Measurements from ENCODE around the gene RCSD1. TPM values are rescaled to one million over a fixed set of nuclear protein-coding genes. Genes with fewer than 3 reads are reported as not detected.

Gene RCSD1
- total and polyA plus RNA-seq, 2 of the 13 experiments (the other 11 are each of a cell fraction or from before 2014, with no cell fraction given) = not detected

GRCh38 chr1:167614851-167615250, 15.2 kb upstream of the RCSD1 start:
- BruUV-seq (replicated peaks) = no TSS peak
- Histone ChIP-seq H3K36me3 (replicated peaks in 1 of 2; ENCODE audit: control insufficient read depth in 1 of 2, insufficient read depth in 2 of 2, low read length in 2 of 2) (no peaks in the 10 kb centered on the region), H3K4me3 (replicated peaks in 1 of 3; ENCODE audit: insufficient read depth in 1 of 3, low read depth in 2 of 3, low read length in 3 of 3) (no peak overlapping the region), H2AFZ (ENCODE audit: low read length) (no peak overlapping the region), H3K27ac (ENCODE audit: extremely low read length, insufficient read depth, low read length) (no peak overlapping the region), H3K9me3 (ENCODE audit: low read length) (peaks cover 10% of the 10 kb centered on the region; the same call in 1 of the 2 replicates), H3K4me1 (ENCODE audit: insufficient read depth, low read length) (no peaks in the 10 kb centered on the region), H3K27me3 (ENCODE audit: control insufficient read depth in 1 of 2, insufficient read depth in 2 of 2, low read length in 2 of 2) (peaks cover 0 to 3% of the 10 kb centered on the region in 2 experiments; a peak in 1 of 5 replicates), H3K79me2 (ENCODE audit: insufficient read depth, low read length) (no peaks in the 10 kb centered on the region), H3K4me2 (ENCODE audit: low read depth, low read length) (no peak overlapping the region), H3K9ac (ENCODE audit: insufficient read depth, low read depth, low read length) (no peak overlapping the region), H4K20me1 (ENCODE audit: insufficient read depth, low read length) (no peaks in the 10 kb centered on the region)
- CTCF ChIA-PET (ENCODE audit: low intra/inter-chr PET ratio, low total read pairs) = no interaction called here
- FAIRE-seq = no peak
- WGBS (ENCODE audit: low lambda C conversion rate) = 0% methylated on average over 1 of the region's 1 CpG
- in situ Hi-C loops (cut with HindIII; ENCODE audit: extremely low pct_ligation_motif_present, low pct_unique_long_range_greater_than_20kb) = no loop called here
- TF ChIP-seq ZNF382 (CRISPR knock-in tag; IDR thresholded peaks at IDR 0.05; ENCODE audit: borderline replicate concordance) = no peak
- TF ChIP-seq STAT5B (CRISPR knock-in tag; IDR thresholded peaks at IDR 0.05) = no peak
- TF ChIP-seq BCL6 (CRISPR knock-in tag; IDR thresholded peaks at IDR 0.05) = no peak
- no peak for TF ChIP-seq ZNF574 (CRISPR knock-in tag; IDR thresholded peaks at IDR 0.05)
- no peak for TF ChIP-seq ZSCAN30 (CRISPR knock-in tag; IDR thresholded peaks at IDR 0.05)
- TF ChIP-seq PTBP1 (IDR thresholded peaks at IDR 0.05; ENCODE audit: low read depth, low read length, poor library complexity, severe bottlenecking) = no peak
- no peak for TF ChIP-seq MAZ (IDR thresholded peaks at IDR 0.05; ENCODE audit: borderline replicate concordance, low read depth, low read length)
- TF ChIP-seq MAZ (CRISPR knock-in tag; IDR thresholded peaks at IDR 0.05; ENCODE audit: low read depth) = no peak
- no peak for TF ChIP-seq ATF6 (CRISPR knock-in tag; conservative IDR thresholded peaks at IDR 0.05)
- no peak for TF ChIP-seq ZSCAN31 (CRISPR knock-in tag; IDR thresholded peaks at IDR 0.05; ENCODE audit: low read depth)
- TF ChIP-seq ATF7-NPFF (CRISPR knock-in tag; IDR thresholded peaks at IDR 0.05; ENCODE audit: low read depth) = no peak
- no peak for TF ChIP-seq ZNF562 (CRISPR knock-in tag; IDR thresholded peaks at IDR 0.05; ENCODE audit: borderline replicate concordance)
- TF ChIP-seq ZNF777 (CRISPR knock-in tag; IDR thresholded peaks at IDR 0.05) = no peak
- TF ChIP-seq SNAPC2 (CRISPR knock-in tag; IDR thresholded peaks at IDR 0.05) = no peak
- TF ChIP-seq ZNF740 (CRISPR knock-in tag; IDR thresholded peaks at IDR 0.05) = no peak
- no peak for TF ChIP-seq E2F2 (CRISPR knock-in tag; IDR thresholded peaks at IDR 0.05; ENCODE audit: borderline replicate concordance)
- no peak for ATAC-seq
- POLR2A ChIA-PET = no interaction called here
- no peak for DNase-seq (ENCODE audit: low spot score)
- intact Hi-C loops (cut with micrococcal nuclease; ENCODE audit: unreplicated experiment) = no loop called here
